ENCODE measurements around the gene LGR4.

Gene LGR4

DNA sequence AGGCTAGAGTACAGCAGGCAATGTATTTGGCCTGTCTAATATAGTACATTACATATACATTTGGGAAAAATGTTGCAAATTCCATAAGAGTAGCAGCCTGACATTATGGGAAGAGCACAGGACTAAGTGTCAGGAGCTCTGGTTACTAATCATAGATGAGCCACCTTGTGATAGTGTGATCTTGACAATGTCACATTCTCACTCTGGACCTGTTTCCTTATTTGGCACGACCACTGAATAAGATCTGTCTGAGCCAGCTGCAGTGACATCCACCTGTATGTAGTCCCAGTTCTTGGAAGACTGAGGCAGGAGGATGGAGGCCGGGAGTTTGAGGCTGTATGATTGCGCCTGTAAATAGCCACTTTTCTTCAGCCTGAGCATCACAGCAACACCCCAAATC is 39.6 kb upstream of the LGR4 start:
- no peak for DNase-seq (ENCODE audit: low read depth)
- no peak overlapping the region for H3K4me3 ChIP-seq (ENCODE audit: low read depth, low read length)
- TF ChIP-seq, protein P1, sequence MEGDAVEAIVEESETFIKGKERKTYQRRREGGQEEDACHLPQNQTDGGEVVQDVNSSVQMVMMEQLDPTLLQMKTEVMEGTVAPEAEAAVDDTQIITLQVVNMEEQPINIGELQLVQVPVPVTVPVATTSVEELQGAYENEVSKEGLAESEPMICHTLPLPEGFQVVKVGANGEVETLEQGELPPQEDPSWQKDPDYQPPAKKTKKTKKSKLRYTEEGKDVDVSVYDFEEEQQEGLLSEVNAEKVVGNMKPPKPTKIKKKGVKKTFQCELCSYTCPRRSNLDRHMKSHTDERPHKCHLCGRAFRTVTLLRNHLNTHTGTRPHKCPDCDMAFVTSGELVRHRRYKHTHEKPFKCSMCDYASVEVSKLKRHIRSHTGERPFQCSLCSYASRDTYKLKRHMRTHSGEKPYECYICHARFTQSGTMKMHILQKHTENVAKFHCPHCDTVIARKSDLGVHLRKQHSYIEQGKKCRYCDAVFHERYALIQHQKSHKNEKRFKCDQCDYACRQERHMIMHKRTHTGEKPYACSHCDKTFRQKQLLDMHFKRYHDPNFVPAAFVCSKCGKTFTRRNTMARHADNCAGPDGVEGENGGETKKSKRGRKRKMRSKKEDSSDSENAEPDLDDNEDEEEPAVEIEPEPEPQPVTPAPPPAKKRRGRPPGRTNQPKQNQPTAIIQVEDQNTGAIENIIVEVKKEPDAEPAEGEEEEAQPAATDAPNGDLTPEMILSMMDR (IDR thresholded peaks at IDR 0.05; ENCODE audit: control insufficient read depth, extremely low read depth, insufficient read depth), result no peak

DNA sequence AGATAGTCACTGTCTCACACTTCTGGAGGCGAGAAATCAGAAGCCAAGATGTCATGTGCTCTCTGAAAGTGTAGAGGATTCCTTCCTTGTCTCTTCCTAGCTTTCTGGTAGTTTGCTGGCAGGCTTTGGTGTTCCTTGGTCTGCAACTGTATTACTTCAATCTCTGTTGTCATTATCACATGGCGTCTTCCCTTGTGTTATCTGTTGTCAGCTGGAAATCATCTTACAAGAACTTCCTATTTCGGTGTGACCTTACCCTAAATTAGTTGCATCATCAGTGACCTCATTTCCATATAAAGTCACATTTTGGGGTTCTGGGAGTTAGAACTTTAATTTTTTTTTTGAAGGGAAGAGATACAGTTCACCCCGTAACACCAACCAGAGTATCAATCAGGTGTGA is 37.3 kb upstream of the LGR4 start:
- TF ChIP-seq, protein P1 (IDR thresholded peaks at IDR 0.05; ENCODE audit: control insufficient read depth, extremely low read depth, insufficient read depth), result no peak
- no peak for DNase-seq (ENCODE audit: low read depth)
- no peak overlapping the region for H3K4me3 ChIP-seq (ENCODE audit: low read depth, low read length)

DNA sequence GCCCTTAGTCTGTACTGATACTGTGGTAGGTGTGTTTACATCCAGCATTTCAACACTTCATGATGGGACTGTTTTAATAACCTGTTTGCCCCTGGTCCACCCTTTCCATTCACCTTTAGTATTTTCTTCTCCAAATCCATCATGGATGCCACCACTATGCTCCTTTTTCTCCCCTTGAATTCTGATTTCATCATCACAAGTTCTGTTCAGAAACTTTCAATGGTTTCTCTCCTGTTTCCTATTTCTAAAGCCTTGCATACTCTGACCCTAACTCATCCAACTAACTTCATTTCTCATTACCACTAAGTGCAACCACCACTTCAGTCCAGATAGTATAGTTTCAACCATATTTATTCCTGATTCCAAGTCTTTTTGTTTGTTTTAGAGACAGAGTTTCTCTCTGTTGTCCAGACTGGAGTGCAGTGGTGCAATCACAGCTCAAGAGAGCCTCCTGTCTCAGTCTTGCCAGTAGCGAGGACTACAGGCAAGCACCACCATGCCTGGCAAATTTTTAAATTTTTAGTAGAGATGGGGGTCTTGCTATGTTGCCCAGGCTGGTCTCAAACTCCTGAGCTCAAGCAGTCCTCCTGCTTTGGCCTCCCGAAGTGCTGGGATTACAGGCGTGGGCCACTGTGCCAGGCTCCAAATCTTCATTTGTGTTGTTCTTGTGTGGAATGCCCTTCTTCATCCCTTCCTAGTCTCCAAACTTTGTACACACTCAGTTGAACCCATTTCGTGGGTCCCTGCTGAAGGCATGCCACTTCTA is 35.1 kb upstream of the LGR4 start:
- TF ChIP-seq, protein P1 (IDR thresholded peaks at IDR 0.05; ENCODE audit: control insufficient read depth, extremely low read depth, insufficient read depth), result no peak
- no peak for DNase-seq (ENCODE audit: low read depth)
- peak overlapping the region; percentile 99 for H3K4me3 ChIP-seq (ENCODE audit: low read depth, low read length)

DNA sequence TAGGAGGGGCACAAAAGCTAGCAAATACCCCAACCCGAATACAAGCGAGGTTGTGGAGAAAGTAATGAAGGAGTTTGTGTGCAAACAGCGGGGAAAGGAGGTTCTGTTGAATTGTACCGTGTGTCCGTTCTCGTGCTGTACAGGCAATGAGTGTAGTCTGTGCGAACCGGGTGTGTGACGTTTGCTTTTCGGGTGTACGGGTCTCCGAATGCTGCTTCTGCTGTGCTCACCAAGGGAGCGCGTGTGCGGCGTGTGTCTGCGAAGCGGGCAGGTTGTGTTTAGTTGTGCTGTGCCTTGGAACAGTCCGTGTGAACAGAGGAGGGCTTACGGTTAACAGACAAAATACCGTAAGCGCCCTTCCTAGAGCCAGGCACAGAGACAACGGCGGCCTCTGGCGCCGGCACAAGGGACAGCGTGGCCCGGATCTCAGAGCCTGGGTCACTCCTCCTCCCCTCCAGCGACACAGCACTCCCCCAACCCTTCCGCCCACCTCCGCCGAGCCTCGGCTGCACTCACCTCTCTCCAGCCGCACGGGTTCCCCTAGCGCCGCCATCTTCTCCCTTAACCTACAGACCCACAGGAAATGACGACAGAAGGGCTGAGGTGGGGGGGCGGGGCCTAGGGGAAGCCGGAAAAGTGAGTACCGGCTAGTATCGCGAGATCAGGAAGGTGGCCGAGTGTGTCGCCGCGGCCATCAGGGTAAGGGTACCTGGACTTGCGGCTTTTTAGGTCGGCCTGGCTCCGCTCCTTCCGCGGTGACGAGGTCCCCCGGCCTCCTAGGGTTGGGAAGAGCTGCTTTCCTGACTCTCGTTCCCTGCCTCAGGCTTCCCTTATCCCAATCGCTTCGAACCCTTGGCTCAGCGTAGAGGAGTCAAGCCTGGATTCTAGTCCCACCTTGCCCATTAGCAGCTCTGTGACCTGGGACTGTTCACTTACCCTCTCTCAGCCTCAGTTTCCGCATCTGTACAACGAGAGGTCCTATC is 33.9 kb upstream of the LGR4 start, which contains the start of gene LIN7C:
Gene LIN7C, minus strand, starts transcription at position 570 of the 983 bp plus-strand sequence. Its CDS starts 17 bp downstream, at position 553.
- TF ChIP-seq, protein P1 (IDR thresholded peaks at IDR 0.05; ENCODE audit: control insufficient read depth, extremely low read depth, insufficient read depth), result no peak
- peak; percentile 82 for DNase-seq (ENCODE audit: low read depth)
- peak within 1 kb of the TSS; percentile 99 for H3K4me3 ChIP-seq (ENCODE audit: low read depth, low read length)

DNA sequence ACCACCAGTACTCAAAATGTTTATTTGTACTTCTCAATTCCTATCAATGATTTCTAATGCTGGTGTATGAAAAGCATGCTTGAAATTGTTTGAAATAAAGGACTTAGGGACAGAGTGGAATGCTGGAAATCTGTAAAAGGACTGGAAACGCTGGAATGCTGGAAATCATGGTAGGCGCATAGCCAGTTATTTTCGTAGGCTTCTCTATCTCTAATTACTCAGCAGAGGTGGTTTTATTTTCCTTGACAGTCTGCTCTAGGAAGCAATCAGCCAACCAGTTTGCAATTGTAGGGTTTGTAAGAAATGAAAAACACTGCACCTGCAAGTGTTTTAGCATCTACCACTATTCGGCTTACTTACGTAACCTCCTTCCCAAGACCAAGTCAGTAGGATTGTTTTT is 33.2 kb upstream of the LGR4 start:
- TF ChIP-seq, protein P1 (IDR thresholded peaks at IDR 0.05; ENCODE audit: control insufficient read depth, extremely low read depth, insufficient read depth), result no peak
- peak overlapping the region; percentile 99 for H3K4me3 ChIP-seq (ENCODE audit: low read depth, low read length)
- DNase-seq (ENCODE audit: low read depth), result no peak

DNA sequence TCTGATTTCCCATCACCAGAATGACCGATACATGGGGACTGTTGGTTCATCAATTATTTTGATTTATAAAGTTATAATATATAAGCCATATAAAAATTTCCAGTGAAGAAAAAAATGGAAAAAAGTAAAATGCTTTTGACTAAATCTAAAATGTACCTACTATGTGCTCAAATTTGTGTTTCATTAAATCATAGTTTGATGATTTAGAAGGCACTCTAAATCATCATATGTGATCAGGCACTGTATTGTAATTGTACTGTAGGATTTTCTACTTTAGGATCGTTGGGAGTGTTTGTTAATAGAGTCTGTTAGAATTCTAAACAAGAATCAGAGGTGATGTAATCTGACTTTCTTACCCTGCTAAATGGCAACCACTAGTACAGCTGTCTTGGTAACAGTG is 31.6 kb upstream of the LGR4 start:
- DNase-seq (ENCODE audit: low read depth), result no peak
- no peak overlapping the region for H3K4me3 ChIP-seq (ENCODE audit: low read depth, low read length)
- TF ChIP-seq, protein P1 (IDR thresholded peaks at IDR 0.05; ENCODE audit: control insufficient read depth, extremely low read depth, insufficient read depth), result no peak

Measured in LNCaP clone FGC (cell line).